Mononuclear cell (primary cell): Measurements from ENCODE around the gene CROCC. TPM values are rescaled to one million over a fixed set of nuclear protein-coding genes. Genes with fewer than 3 reads are reported as not detected.
"Not testable (repeated sequence)": the region's sequence is repeated elsewhere in the genome, so short reads cannot be mapped to it uniquely, and the experiment has no call there.

Experiments used
- H3K27me3 ChIP-seq: 2 replicates; pipeline ENCODE4 v1.6.0; 2011; ENCODE audit warnings: low read length, control low read depth; ENCODE audit not compliant: insufficient read depth
- H3K4me1 ChIP-seq: 2 replicates; pipeline ENCODE4 v1.5.1; 2011; ENCODE audit warnings: mild to moderate bottlenecking, low read length, control low read depth; ENCODE audit not compliant: insufficient read depth
- H3K4me3 ChIP-seq: 2 replicates; pipeline ENCODE4 v1.5.1; 2011; ENCODE audit warnings: mild to moderate bottlenecking, low read length, moderate library complexity
- H3K9me3 ChIP-seq: 2 replicates; pipeline ENCODE4 v1.5.1; 2011; ENCODE audit warnings: low read depth, mild to moderate bottlenecking, control low read depth, low read length
- total RNA-seq: library from RNA; depleted of rRNA; stranded (reverse); fragments of >200 nt; gene quantifications from one replicate; pipeline ENCODE4 v1.2.3, GENCODE V29; 2012

CROCC gene
- total RNA-seq, 1 donor, result 27.8 TPM

- Histone ChIP-seq H3K27me3 (no peaks in the 10 kb centered on the region), H3K4me3 (peak overlapping the region; percentile 32), H3K4me1 (peaks cover 6% of the 10 kb centered on the region), H3K9me3 (no peaks in the 10 kb centered on the region)
These were observed 39.8 kb downstream of the CROCC start for GRCh38 chr1:16961297-16962133.

GRCh38 chr1:16964169-16964568, 42.4 kb downstream of the CROCC start:
- H3K4me3 ChIP-seq, H3K4me1 ChIP-seq: not testable (repeated sequence)

GRCh38 chr1:16965486-16966067, 43.8 kb downstream of the CROCC start:
- peaks cover 6% of the 10 kb centered on the region for H3K4me1 ChIP-seq
- H3K4me3 ChIP-seq, result no peak overlapping the region
- no peaks in the 10 kb centered on the region for H3K9me3 ChIP-seq
- H3K27me3 ChIP-seq, result no peaks in the 10 kb centered on the region

More at GRCh38 chr1:16964169-16964568, 42.4 kb downstream of the CROCC start:
- H3K9me3 ChIP-seq, H3K27me3 ChIP-seq: not testable (repeated sequence)

GRCh38 chr1:16966282-16966681, 44.6 kb downstream of the CROCC start:
- no peak overlapping the region for H3K4me3 ChIP-seq
- H3K4me1 ChIP-seq, result peaks cover 2% of the 10 kb centered on the region
- no peaks in the 10 kb centered on the region for H3K9me3 ChIP-seq
- no peaks in the 10 kb centered on the region for H3K27me3 ChIP-seq

- no peaks in the 10 kb centered on the region for H3K9me3 ChIP-seq
- no peak overlapping the region for H3K4me3 ChIP-seq
- H3K27me3 ChIP-seq, result no peaks in the 10 kb centered on the region
- no peaks in the 10 kb centered on the region for H3K4me1 ChIP-seq
These were observed 45.4 kb downstream of the CROCC start for GRCh38 chr1:16967095-16967575.

- H3K4me3 ChIP-seq, result no peak overlapping the region
- no peaks in the 10 kb centered on the region for H3K4me1 ChIP-seq
- H3K9me3 ChIP-seq, result no peaks in the 10 kb centered on the region
- no peaks in the 10 kb centered on the region for H3K27me3 ChIP-seq
These were observed 46.2 kb downstream of the CROCC start for GRCh38 chr1:16967962-16968361.

- Histone ChIP-seq H3K4me1 (no peaks in the 10 kb centered on the region), H3K4me3 (no peak overlapping the region), H3K9me3 (no peaks in the 10 kb centered on the region), H3K27me3 (no peaks in the 10 kb centered on the region)
These were observed 46.6 kb downstream of the CROCC start for GRCh38 chr1:16968372-16968771.

- H3K4me1 ChIP-seq, result no peaks in the 10 kb centered on the region
- no peaks in the 10 kb centered on the region for H3K9me3 ChIP-seq
- no peaks in the 10 kb centered on the region for H3K27me3 ChIP-seq
- no peak overlapping the region for H3K4me3 ChIP-seq
These were observed 47.4 kb downstream of the CROCC start for GRCh38 chr1:16969057-16969611.

- Histone ChIP-seq H3K9me3 (no peaks in the 10 kb centered on the region), H3K4me1 (no peaks in the 10 kb centered on the region), H3K27me3 (no peaks in the 10 kb centered on the region), H3K4me3 (no peak overlapping the region)
These were observed 47.9 kb downstream of the CROCC start for GRCh38 chr1:16969651-16970050.

GRCh38 chr1:16970132-16970910, 48.6 kb downstream of the CROCC start:
- Histone ChIP-seq H3K4me1 (no peaks in the 10 kb centered on the region), H3K27me3 (no peaks in the 10 kb centered on the region), H3K9me3 (no peaks in the 10 kb centered on the region), H3K4me3 (no peak overlapping the region)

- Histone ChIP-seq H3K4me3 (no peak overlapping the region), H3K9me3 (no peaks in the 10 kb centered on the region), H3K27me3 (no peaks in the 10 kb centered on the region), H3K4me1 (no peaks in the 10 kb centered on the region)
These were observed 49.8 kb downstream of the CROCC start for GRCh38 chr1:16971341-16972188.

GRCh38 chr1:16972189-16972895, 50.6 kb downstream of the CROCC start:
- no peaks in the 10 kb centered on the region for H3K4me1 ChIP-seq
- no peaks in the 10 kb centered on the region for H3K9me3 ChIP-seq
- H3K4me3 ChIP-seq, result no peak overlapping the region
- no peaks in the 10 kb centered on the region for H3K27me3 ChIP-seq

GRCh38 chr1:16973215-16973614, 51.5 kb downstream of the CROCC start:
- no peak overlapping the region for H3K4me3 ChIP-seq
- H3K9me3 ChIP-seq, result no peaks in the 10 kb centered on the region
- no peaks in the 10 kb centered on the region for H3K27me3 ChIP-seq
- no peaks in the 10 kb centered on the region for H3K4me1 ChIP-seq

GRCh38 chr1:16975211-16975610, 53.5 kb downstream of the CROCC start:
- no peaks in the 10 kb centered on the region for H3K9me3 ChIP-seq
- peaks cover 8% of the 10 kb centered on the region for H3K27me3 ChIP-seq
- no peak overlapping the region for H3K4me3 ChIP-seq
- no peaks in the 10 kb centered on the region for H3K4me1 ChIP-seq
